ENCODE results near the gene TMEM151B.

- TF ChIP-seq, protein P1, sequence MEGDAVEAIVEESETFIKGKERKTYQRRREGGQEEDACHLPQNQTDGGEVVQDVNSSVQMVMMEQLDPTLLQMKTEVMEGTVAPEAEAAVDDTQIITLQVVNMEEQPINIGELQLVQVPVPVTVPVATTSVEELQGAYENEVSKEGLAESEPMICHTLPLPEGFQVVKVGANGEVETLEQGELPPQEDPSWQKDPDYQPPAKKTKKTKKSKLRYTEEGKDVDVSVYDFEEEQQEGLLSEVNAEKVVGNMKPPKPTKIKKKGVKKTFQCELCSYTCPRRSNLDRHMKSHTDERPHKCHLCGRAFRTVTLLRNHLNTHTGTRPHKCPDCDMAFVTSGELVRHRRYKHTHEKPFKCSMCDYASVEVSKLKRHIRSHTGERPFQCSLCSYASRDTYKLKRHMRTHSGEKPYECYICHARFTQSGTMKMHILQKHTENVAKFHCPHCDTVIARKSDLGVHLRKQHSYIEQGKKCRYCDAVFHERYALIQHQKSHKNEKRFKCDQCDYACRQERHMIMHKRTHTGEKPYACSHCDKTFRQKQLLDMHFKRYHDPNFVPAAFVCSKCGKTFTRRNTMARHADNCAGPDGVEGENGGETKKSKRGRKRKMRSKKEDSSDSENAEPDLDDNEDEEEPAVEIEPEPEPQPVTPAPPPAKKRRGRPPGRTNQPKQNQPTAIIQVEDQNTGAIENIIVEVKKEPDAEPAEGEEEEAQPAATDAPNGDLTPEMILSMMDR (conservative IDR thresholded peaks at IDR 0.05; ENCODE audit: low read length) = no peak
- TF ChIP-seq EZH2phosphoT487 (IDR thresholded peaks at IDR 0.05; ENCODE audit: borderline replicate concordance) = no peak
Measured at GRCh38 chr6:44285552-44286284, 15.5 kb downstream of the TMEM151B start.

Measured in Loucy (cell line).